Measurements from ENCODE around the gene GSTO2. TPM values are rescaled to one million over a fixed set of nuclear protein-coding genes. Genes with fewer than 3 reads are reported as not detected.

Gene GSTO2
- total and polyA plus RNA-seq, 2 of the 13 experiments (the other 11 are each of a cell fraction or from before 2014, with no cell fraction given) = 2.1 to 7.9 TPM

- TF ChIP-seq ZBTB40 (IDR thresholded peaks at IDR 0.05) = no peak
- TF ChIP-seq ZBTB40 (CRISPR knock-in tag; IDR thresholded peaks at IDR 0.05) = peak; percentile 44; the same call in 1 of the 2 replicates
- 0 out of 2 replicates have a peak, but pooled peaks have one; percentile 34 for TF ChIP-seq PHF20 (CRISPR knock-in tag; IDR thresholded peaks at IDR 0.05)
- no peak for TF ChIP-seq KLF12 (CRISPR knock-in tag; IDR thresholded peaks at IDR 0.05; ENCODE audit: borderline replicate concordance)
- 0 out of 2 replicates have a peak, but pooled peaks have one; percentile 6 for TF ChIP-seq KDM3A (CRISPR knock-in tag; IDR thresholded peaks at IDR 0.05; ENCODE audit: low read depth)
- TF ChIP-seq HNRNPK (IDR thresholded peaks at IDR 0.05; ENCODE audit: low read depth, low read length, poor library complexity, severe bottlenecking) = peak; percentile 32
- peak; percentile 93; the same call in 1 of the 2 replicates for TF ChIP-seq NRL (CRISPR knock-in tag; IDR thresholded peaks at IDR 0.05; ENCODE audit: borderline replicate concordance)
- TF ChIP-seq FOSL2 (CRISPR knock-in tag; IDR thresholded peaks at IDR 0.05) = peak; percentile 14; the same call in 1 of the 2 replicates
- peak; percentile 83; the same call in 1 of the 2 replicates for TF ChIP-seq ZNF563 (CRISPR knock-in tag; IDR thresholded peaks at IDR 0.05)
- TF ChIP-seq ZC3H13 (CRISPR knock-in tag; IDR thresholded peaks at IDR 0.05) = 0 out of 2 replicates have a peak, but pooled peaks have one; percentile 56
- peak; percentile 75 for TF ChIP-seq ZFX (CRISPR knock-in tag; IDR thresholded peaks at IDR 0.05; ENCODE audit: low read depth)
- TF ChIP-seq BORCS8-MEF2B (CRISPR knock-in tag; IDR thresholded peaks at IDR 0.05) = 0 out of 2 replicates have a peak, but pooled peaks have one; percentile 23
- peak; percentile 86 for TF ChIP-seq PATZ1 (CRISPR knock-in tag; IDR thresholded peaks at IDR 0.05)
- TF ChIP-seq ZNF800 (CRISPR knock-in tag; IDR thresholded peaks at IDR 0.05) = peak; percentile 98
- no peak; the same call in 1 of the 2 replicates for TF ChIP-seq SNAI1 (CRISPR knock-in tag; IDR thresholded peaks at IDR 0.05; ENCODE audit: borderline replicate concordance)
Observed at GRCh38 chr10:104337985-104338735, 69.2 kb downstream of the GSTO2 start, which contains the start of gene ITPRIP (continued).

Measured in HepG2 (cell line).